ENCODE data around the gene CCNY.

GRCh38 chr10:35554036-35554435 lies 217.7 kb downstream of the CCNY start:
- TF ChIP-seq POLR2A (IDR thresholded peaks at IDR 0.05) (no peak), CTCF (IDR thresholded peaks at IDR 0.05) (no peak)

Data from prostate gland (tissue), 2 donors.